22Rv1 (cell line): Measurements from ENCODE around the gene MYO3A.
"Not testable (repeated sequence)": the region's sequence is repeated elsewhere in the genome, so short reads cannot be mapped to it uniquely, and the experiment has no call there.

Source experiments
- CTCF ChIP-seq: fragments of 450-650 bp; IDR thresholded peaks from 2 replicates; pipeline ENCODE4 v1.5.1; 2017; ENCODE audit warnings: mild to moderate bottlenecking
- ZFX ChIP-seq: fragments of 450-650 bp; IDR thresholded peaks from 2 replicates; pipeline ENCODE4 v1.6.1; 2017; ENCODE audit warnings: antibody characterized with exemption, borderline replicate concordance

- not testable (repeated sequence) for TF ChIP-seq CTCF, ZFX
Observed at GRCh38 chr10:26002466-26002865, 68.4 kb downstream of the MYO3A start.
